ENCODE results near the gene TSLP. TPM values are rescaled to one million over a fixed set of nuclear protein-coding genes. Genes with fewer than 3 reads are reported as not detected.

The TSLP gene
- total RNA-seq, 1 experiment from 2014 or later = not detected

GRCh38 chr5:111111956-111112355 lies 40.4 kb downstream of the TSLP start:
- TF ChIP-seq CTCF (conservative IDR thresholded peaks at IDR 0.05; ENCODE audit: low read depth, low read length) (no peak), EZH2phosphoT487 (IDR thresholded peaks at IDR 0.05; ENCODE audit: borderline replicate concordance, low read length) (no peak), EZH2 (IDR thresholded peaks at IDR 0.05; ENCODE audit: low read length, unreplicated experiment) (no peak)
- H3K79me2 ChIP-seq (ENCODE audit: low read length) = no peaks in the 10 kb centered on the region
- H3K36me3 ChIP-seq (ENCODE audit: low read depth, low read length) = peaks cover 67% of the 10 kb centered on the region
- H2AFZ ChIP-seq (ENCODE audit: low read length) = no peak overlapping the region
- H3K27me3 ChIP-seq (ENCODE audit: low read length) = no peaks in the 10 kb centered on the region
- H3K9me2 ChIP-seq (replicated peaks; ENCODE audit: low read length) = no peaks in the 10 kb centered on the region
- no peak overlapping the region for H3K27ac ChIP-seq (ENCODE audit: low read length)
- H3K4me2 ChIP-seq (ENCODE audit: low read length) = no peak overlapping the region
- intact Hi-C loops (cut with micrococcal nuclease) = no loop called here
- H3F3A ChIP-seq (ENCODE audit: low read length, unreplicated experiment) = no peaks in the 10 kb centered on the region
- DNase-seq (no peak), ATAC-seq (no peak)
- no peaks in the 10 kb centered on the region for H3K9me3 ChIP-seq (ENCODE audit: low read length)
- H4K20me1 ChIP-seq (ENCODE audit: low read length) = no peaks in the 10 kb centered on the region
- H3K4me1 ChIP-seq (ENCODE audit: insufficient read depth, low read length) = no peaks in the 10 kb centered on the region
- no peak overlapping the region for H3K4me3 ChIP-seq (ENCODE audit: low read length)
- CTCF ChIA-PET = no interaction called here
- BruUV-seq (replicated peaks) = no TSS peak
- no peak overlapping the region for H3K9ac ChIP-seq (ENCODE audit: low read length)
- POLR2A ChIA-PET (ENCODE audit: unreplicated experiment) = no interaction called here

GRCh38 chr5:111113678-111114077 lies 42.2 kb downstream of the TSLP start:
- Histone ChIP-seq H4K20me1 (ENCODE audit: low read length) (no peaks in the 10 kb centered on the region), H3K9me3 (ENCODE audit: low read length) (no peaks in the 10 kb centered on the region), H2AFZ (ENCODE audit: low read length) (no peak overlapping the region), H3K4me1 (ENCODE audit: insufficient read depth, low read length) (no peaks in the 10 kb centered on the region), H3K9ac (ENCODE audit: low read length) (no peak overlapping the region), H3K4me2 (ENCODE audit: low read length) (no peak overlapping the region), H3K27ac (ENCODE audit: low read length) (no peak overlapping the region), H3K36me3 (ENCODE audit: low read depth, low read length) (peaks cover 61% of the 10 kb centered on the region), H3K4me3 (ENCODE audit: low read length) (no peak overlapping the region), H3K27me3 (ENCODE audit: low read length) (no peaks in the 10 kb centered on the region), H3K9me2 (replicated peaks; ENCODE audit: low read length) (no peaks in the 10 kb centered on the region), H3F3A (ENCODE audit: low read length, unreplicated experiment) (no peaks in the 10 kb centered on the region), H3K79me2 (ENCODE audit: low read length) (no peaks in the 10 kb centered on the region)
- CTCF ChIA-PET = no interaction called here
- ATAC-seq (no peak), DNase-seq (no peak)
- intact Hi-C loops (cut with micrococcal nuclease) = no loop called here
- TF ChIP-seq CTCF (conservative IDR thresholded peaks at IDR 0.05; ENCODE audit: low read depth, low read length) = no peak
- TF ChIP-seq EZH2phosphoT487 (IDR thresholded peaks at IDR 0.05; ENCODE audit: borderline replicate concordance, low read length) = no peak
- TF ChIP-seq EZH2 (IDR thresholded peaks at IDR 0.05; ENCODE audit: low read length, unreplicated experiment) = no peak
- POLR2A ChIA-PET (ENCODE audit: unreplicated experiment) = no interaction called here
- no TSS peak for BruUV-seq (replicated peaks)

- peaks cover 59% of the 10 kb centered on the region for H3K36me3 ChIP-seq (ENCODE audit: low read depth, low read length)
- intact Hi-C loops (cut with micrococcal nuclease) = no loop called here
- CTCF ChIA-PET = no interaction called here
- no peaks in the 10 kb centered on the region for H3K4me1 ChIP-seq (ENCODE audit: insufficient read depth, low read length)
- H4K20me1 ChIP-seq (ENCODE audit: low read length) = no peaks in the 10 kb centered on the region
- no TSS peak for BruUV-seq (replicated peaks)
- H3K4me2 ChIP-seq (ENCODE audit: low read length) = no peak overlapping the region
- H3K27ac ChIP-seq (ENCODE audit: low read length) = no peak overlapping the region
- no peaks in the 10 kb centered on the region for H3F3A ChIP-seq (ENCODE audit: low read length, unreplicated experiment)
- no peak for ATAC-seq
- TF ChIP-seq CTCF (conservative IDR thresholded peaks at IDR 0.05; ENCODE audit: low read depth, low read length) (no peak), EZH2 (IDR thresholded peaks at IDR 0.05; ENCODE audit: low read length, unreplicated experiment) (no peak), EZH2phosphoT487 (IDR thresholded peaks at IDR 0.05; ENCODE audit: borderline replicate concordance, low read length) (no peak)
- no peak overlapping the region for H2AFZ ChIP-seq (ENCODE audit: low read length)
- DNase-seq = no peak
- H3K79me2 ChIP-seq (ENCODE audit: low read length) = no peaks in the 10 kb centered on the region
- no peaks in the 10 kb centered on the region for H3K9me2 ChIP-seq (replicated peaks; ENCODE audit: low read length)
- H3K4me3 ChIP-seq (ENCODE audit: low read length) = no peak overlapping the region
- H3K9ac ChIP-seq (ENCODE audit: low read length) = no peak overlapping the region
- no peaks in the 10 kb centered on the region for H3K9me3 ChIP-seq (ENCODE audit: low read length)
- POLR2A ChIA-PET (ENCODE audit: unreplicated experiment) = no interaction called here
- no peaks in the 10 kb centered on the region for H3K27me3 ChIP-seq (ENCODE audit: low read length)
These were observed 43.7 kb downstream of the TSLP start for GRCh38 chr5:111115229-111115628.

Measured in PC-3 (cell line).